ENCODE measurements around the gene GPR153.

GRCh38 chr1:6197746-6198427, 63.0 kb downstream of the GPR153 start:
- TF ChIP-seq CTCF (IDR thresholded peaks at IDR 0.05) (no peak), ZFX (IDR thresholded peaks at IDR 0.05; ENCODE audit: borderline replicate concordance) (no peak)

All from 22Rv1 (cell line).